Skeletal muscle satellite cell (primary cell): ENCODE results near the gene DCUN1D2.

Experiments
- H3K27me3 ChIP-seq: 2 replicates; pipeline ENCODE4 v1.7.0; 2013; ENCODE audit warnings: low read length; ENCODE audit not compliant: control insufficient read depth, insufficient read depth
- H3K36me3 ChIP-seq: 2 replicates; pipeline ENCODE4 v1.7.0; 2013; ENCODE audit warnings: mild to moderate bottlenecking, control low read depth, low read length; ENCODE audit not compliant: insufficient read depth
- H3K4me1 ChIP-seq: 2 replicates; pipeline ENCODE4 v1.7.0; 2013; ENCODE audit warnings: low read length; ENCODE audit not compliant: control insufficient read depth, insufficient read depth
- H3K4me2 ChIP-seq: 2 replicates; pipeline ENCODE4 v1.7.0; 2013; ENCODE audit warnings: mild to moderate bottlenecking, low read length
- H3K4me3 ChIP-seq: 2 replicates; pipeline ENCODE4 v1.7.0; 2013; ENCODE audit warnings: low read length
- H3K9ac ChIP-seq: 2 replicates; pipeline ENCODE4 v1.7.0; 2013; ENCODE audit warnings: mild to moderate bottlenecking, low read depth, low read length, moderate library complexity
- H3K9me3 ChIP-seq: replicated peaks from 2 replicates; pipeline ENCODE4 v1.7.0; 2013; ENCODE audit warnings: mild to moderate bottlenecking, control low read depth, low read length

Gene DCUN1D2

DNA sequence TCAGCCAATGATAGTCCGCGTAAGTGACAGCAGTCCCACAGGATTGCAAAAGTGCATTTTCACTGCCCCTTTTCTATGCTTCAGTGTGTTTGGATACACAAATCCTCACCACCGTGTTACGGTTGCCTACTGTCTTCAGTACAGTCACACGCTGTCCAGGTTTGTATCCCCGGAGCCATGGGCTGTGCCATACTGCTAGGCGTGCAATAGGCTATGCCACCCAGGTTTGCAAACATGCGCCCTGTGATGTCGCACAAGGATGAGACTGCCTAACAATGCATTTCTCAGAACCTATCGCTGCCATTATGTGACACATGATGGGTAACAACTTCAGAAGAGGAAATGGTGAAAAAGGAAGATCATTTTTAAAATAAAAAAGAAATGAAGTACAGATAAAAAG, 20.4 kb downstream of the DCUN1D2 start:
- Histone ChIP-seq H3K9ac (no peak overlapping the region), H3K9me3 (no peaks in the 10 kb centered on the region), H3K4me3 (no peak overlapping the region), H3K27me3 (no peaks in the 10 kb centered on the region), H3K4me2 (no peak overlapping the region), H3K4me1 (no peaks in the 10 kb centered on the region), H3K36me3 (peaks cover 41% of the 10 kb centered on the region)

DNA sequence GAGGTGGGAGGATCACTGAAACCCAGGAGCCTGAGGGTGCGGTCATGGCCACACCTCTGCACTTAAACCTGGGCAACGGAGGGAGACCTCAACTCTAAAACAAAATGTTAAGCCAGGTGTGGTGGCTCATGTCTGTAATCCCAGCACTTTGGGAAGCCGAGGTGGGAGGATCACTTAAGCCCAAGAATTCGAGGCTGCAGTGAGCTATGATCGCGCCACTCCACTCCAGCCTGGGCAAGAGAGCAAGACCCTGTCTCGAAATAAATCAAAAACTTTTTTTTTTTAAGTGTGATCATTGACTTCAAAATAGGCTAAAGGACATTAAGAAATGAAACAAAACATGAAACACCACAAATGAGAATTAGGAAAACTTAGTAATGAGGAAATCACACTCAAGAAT, 20.9 kb downstream of the DCUN1D2 start:
- Histone ChIP-seq H3K36me3 (peaks cover 36% of the 10 kb centered on the region), H3K9ac (no peak overlapping the region), H3K4me3 (no peak overlapping the region), H3K4me2 (no peak overlapping the region), H3K27me3 (no peaks in the 10 kb centered on the region), H3K9me3 (no peaks in the 10 kb centered on the region), H3K4me1 (no peaks in the 10 kb centered on the region)

DNA sequence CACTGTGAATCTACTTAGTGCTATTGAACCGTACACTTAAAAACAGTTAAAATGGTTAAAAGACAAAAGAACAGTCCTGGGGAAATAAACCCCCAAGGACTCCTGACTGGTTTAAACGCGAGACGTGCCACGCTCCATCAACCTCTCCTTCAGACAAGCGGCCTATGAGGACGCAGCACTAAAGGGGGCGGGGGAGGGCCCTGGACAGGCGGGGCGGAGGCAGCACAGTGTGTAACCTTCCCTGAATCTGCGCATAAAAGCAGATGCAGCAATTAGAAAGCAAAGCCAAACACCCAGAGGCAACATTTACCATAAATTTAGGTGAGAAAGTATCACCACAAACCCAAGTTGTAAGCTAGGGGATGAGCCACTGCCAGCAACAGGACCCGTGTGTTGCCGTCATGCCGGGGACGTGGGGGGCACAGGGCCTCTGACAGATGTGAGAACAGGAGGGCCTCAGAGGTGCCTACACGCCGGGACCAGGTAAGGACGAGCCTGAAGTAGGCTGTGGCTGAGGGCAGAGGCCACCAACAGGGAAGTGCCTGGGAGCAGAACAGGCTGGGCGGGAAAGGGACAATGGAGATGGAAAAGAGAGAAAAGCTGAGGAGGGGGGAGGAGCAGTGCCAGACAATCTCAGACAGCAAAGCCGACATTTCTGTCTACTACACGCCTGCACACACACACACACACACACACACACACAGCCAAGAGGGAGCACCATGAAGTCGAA, 21.9 kb downstream of the DCUN1D2 start:
- Histone ChIP-seq H3K36me3 (peaks cover 29% of the 10 kb centered on the region), H3K27me3 (no peaks in the 10 kb centered on the region), H3K4me3 (no peak overlapping the region), H3K9me3 (no peaks in the 10 kb centered on the region), H3K4me2 (no peak overlapping the region), H3K9ac (no peak overlapping the region), H3K4me1 (no peaks in the 10 kb centered on the region)

DNA sequence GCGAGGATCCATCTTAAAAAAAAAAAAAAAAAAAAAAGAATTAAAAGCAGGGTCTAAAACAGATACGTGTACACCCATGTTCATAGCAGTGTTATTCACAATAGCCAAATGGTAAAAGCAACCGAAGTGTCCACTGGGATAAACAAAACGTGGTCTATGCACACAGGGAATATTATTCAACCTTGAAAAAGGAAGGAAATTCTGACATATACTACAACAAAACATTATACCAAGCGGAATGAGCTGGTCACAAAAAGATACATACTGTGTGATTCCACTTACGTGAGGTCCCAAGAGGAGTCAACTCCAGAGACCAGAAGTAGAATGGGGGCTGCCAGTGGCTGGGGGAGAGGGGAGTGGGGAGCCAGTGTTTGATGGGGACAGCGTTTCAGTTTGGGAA, 22.5 kb downstream of the DCUN1D2 start:
- Histone ChIP-seq H3K27me3 (no peaks in the 10 kb centered on the region), H3K36me3 (peaks cover 23% of the 10 kb centered on the region), H3K4me3 (no peak overlapping the region), H3K9ac (no peak overlapping the region), H3K4me2 (no peak overlapping the region), H3K9me3 (no peaks in the 10 kb centered on the region), H3K4me1 (no peaks in the 10 kb centered on the region)

DNA sequence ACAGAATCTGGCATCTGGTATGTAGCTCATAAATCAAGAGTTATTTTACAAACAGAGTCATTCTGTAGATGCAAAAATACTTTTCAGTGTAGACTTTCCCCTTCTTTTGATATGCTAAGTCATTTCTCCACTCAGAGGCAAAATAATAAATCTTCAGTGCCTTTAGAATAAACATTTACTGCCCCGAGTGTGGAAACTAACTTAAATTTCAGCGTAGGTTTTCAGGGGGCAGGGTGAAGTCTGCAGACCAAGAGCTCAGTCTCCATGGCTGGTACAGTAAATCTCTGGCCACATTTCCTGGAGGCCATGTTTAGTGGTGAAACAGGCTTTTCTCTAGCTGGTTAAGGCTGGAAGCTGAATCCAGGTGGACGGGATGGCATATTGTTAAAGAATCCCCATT, 24.1 kb downstream of the DCUN1D2 start:
- no peak overlapping the region for H3K9ac ChIP-seq
- no peaks in the 10 kb centered on the region for H3K9me3 ChIP-seq
- H3K36me3 ChIP-seq = peaks cover 15% of the 10 kb centered on the region
- H3K27me3 ChIP-seq = no peaks in the 10 kb centered on the region
- no peak overlapping the region for H3K4me2 ChIP-seq
- H3K4me3 ChIP-seq = no peak overlapping the region
- no peaks in the 10 kb centered on the region for H3K4me1 ChIP-seq

DNA sequence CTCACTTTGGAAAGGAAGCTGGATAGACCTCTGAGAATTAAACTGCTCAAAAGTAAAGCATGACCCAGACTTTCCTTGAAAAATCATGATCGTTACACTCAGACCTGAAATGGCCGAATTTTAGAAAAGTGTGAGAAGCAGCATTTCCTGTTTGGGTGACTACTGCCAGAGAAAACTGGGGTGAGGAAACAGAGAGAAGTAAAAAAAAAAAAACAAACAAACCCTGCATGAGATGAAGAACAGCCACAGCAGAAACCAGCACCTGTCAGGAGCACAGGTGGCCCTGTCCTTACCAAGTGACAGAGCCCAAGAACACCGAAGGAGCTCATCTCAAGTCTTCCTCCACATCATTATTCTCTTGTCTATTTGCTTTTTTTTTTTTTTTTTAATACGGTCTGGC, 25.2 kb downstream of the DCUN1D2 start:
- no peaks in the 10 kb centered on the region for H3K9me3 ChIP-seq

DNA sequence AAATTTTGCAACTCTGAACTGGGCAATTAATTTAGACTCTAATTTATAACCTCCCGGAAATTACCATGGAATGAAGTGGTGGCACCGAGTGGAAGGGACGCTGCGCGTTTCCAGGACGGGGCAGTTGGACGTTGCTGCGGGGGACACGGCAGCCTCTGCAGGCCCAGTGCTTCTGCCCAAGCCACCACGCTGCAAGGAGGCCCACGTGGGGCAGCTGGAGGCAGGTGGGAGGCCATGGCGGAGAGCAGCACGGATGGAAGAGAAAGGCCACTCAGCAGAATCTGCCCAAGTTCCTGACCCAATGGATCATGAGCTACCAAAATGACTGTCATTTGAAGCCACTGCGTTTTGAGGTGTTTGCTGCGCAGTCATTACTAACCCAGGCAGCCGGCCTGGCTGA, 26.0 kb downstream of the DCUN1D2 start:
- H3K4me1 ChIP-seq = no peaks in the 10 kb centered on the region
- no peak overlapping the region for H3K4me3 ChIP-seq
- H3K36me3 ChIP-seq = peaks cover 32% of the 10 kb centered on the region
- no peak overlapping the region for H3K4me2 ChIP-seq
- H3K27me3 ChIP-seq = no peaks in the 10 kb centered on the region
- no peak overlapping the region for H3K9ac ChIP-seq
- no peaks in the 10 kb centered on the region for H3K9me3 ChIP-seq

More for the DNA sequence above, 25.2 kb downstream of the DCUN1D2 start:
- no peaks in the 10 kb centered on the region for H3K4me1 ChIP-seq
- no peak overlapping the region for H3K4me3 ChIP-seq
- no peaks in the 10 kb centered on the region for H3K27me3 ChIP-seq
- peaks cover 24% of the 10 kb centered on the region for H3K36me3 ChIP-seq
- no peak overlapping the region for H3K4me2 ChIP-seq
- H3K9ac ChIP-seq = no peak overlapping the region

DNA sequence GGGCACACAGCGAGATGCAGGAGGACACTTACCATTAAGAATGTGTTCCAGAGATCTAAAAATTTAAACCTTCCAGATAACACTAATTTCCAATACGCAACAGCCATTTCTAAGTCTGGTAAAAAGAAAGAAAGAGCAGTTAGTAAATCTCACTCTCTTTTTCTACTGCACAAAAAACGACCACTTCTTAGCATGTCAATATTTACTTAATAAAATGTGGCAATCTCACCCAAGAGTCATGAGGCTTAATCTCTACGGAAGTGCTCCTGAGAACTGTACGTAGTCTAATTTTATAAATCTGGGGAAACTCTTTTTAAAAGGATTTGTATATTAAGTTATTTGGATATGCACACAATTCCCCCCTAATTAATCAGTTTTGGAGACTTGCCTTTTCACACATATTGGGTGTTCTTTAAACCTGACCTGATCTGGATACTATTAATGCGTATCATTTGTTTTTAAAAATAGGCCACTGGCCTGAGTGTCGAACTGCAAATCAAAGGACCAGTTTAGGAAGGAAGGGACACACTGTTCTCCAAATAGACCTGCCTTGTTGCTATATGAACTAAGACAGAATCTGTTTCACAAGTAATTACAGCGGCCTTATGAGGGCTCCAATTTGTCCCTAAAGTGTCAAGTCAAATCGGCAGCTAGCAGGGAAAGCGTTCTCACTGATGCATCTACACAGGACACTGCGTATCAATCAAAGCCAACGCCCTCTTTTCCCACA, 29.3 kb downstream of the DCUN1D2 start:
- peaks cover 51% of the 10 kb centered on the region for H3K36me3 ChIP-seq
- H3K9ac ChIP-seq = no peak overlapping the region
- no peak overlapping the region for H3K4me3 ChIP-seq
- no peaks in the 10 kb centered on the region for H3K27me3 ChIP-seq
- no peak overlapping the region for H3K4me2 ChIP-seq
- H3K9me3 ChIP-seq = no peaks in the 10 kb centered on the region
- H3K4me1 ChIP-seq = no peaks in the 10 kb centered on the region

DNA sequence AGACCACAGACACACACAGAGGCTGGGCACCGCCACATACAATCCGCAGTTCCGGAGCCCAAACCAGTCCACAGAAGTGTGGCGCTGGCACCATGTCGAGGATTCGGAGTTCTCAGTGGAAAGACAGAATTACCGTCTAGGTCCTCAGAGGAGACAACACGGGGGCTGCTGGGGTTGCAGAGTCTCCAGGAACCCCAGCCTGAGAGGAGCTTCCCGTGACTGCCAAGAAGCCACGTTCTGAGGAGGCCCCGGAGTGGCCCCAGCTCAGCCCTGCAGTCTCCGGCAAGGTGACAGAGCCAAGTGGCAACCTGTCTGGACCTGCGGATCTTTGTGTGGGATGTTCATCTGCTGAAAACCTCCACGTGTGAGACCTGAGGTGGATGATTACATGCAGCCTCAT, 29.9 kb downstream of the DCUN1D2 start:
- Histone ChIP-seq H3K9me3 (no peaks in the 10 kb centered on the region), H3K9ac (no peak overlapping the region), H3K4me1 (no peaks in the 10 kb centered on the region), H3K4me3 (no peak overlapping the region), H3K4me2 (no peak overlapping the region), H3K27me3 (no peaks in the 10 kb centered on the region), H3K36me3 (peaks cover 54% of the 10 kb centered on the region)

DNA sequence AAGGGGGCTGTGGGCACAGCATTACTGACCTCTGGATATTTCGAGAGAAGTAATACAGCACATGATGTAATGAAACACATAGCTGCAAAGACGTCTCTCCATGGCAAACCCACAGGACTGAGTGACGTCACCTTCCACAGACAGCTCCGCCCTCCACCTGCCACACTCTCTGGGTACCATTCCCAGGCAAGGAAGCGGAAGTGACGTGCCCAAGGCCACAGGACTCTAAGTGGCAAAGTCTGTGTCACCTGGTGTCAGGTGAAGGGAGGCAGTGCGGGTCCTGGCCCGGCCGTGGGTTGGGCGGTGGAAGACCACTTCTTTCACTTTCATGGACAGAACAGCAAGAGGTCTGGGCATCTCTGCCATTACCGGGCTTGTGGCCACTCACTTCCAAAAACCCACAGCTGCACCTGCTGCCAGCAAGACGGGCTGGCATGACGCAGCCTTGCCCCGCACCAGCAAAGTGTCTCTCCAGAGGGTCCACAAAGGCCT, 30.4 kb downstream of the DCUN1D2 start:
- H3K36me3 ChIP-seq = peaks cover 58% of the 10 kb centered on the region
- H3K27me3 ChIP-seq = no peaks in the 10 kb centered on the region
- no peak overlapping the region for H3K4me2 ChIP-seq
- H3K4me1 ChIP-seq = no peaks in the 10 kb centered on the region
- H3K9ac ChIP-seq = no peak overlapping the region
- no peak overlapping the region for H3K4me3 ChIP-seq
- H3K9me3 ChIP-seq = no peaks in the 10 kb centered on the region

DNA sequence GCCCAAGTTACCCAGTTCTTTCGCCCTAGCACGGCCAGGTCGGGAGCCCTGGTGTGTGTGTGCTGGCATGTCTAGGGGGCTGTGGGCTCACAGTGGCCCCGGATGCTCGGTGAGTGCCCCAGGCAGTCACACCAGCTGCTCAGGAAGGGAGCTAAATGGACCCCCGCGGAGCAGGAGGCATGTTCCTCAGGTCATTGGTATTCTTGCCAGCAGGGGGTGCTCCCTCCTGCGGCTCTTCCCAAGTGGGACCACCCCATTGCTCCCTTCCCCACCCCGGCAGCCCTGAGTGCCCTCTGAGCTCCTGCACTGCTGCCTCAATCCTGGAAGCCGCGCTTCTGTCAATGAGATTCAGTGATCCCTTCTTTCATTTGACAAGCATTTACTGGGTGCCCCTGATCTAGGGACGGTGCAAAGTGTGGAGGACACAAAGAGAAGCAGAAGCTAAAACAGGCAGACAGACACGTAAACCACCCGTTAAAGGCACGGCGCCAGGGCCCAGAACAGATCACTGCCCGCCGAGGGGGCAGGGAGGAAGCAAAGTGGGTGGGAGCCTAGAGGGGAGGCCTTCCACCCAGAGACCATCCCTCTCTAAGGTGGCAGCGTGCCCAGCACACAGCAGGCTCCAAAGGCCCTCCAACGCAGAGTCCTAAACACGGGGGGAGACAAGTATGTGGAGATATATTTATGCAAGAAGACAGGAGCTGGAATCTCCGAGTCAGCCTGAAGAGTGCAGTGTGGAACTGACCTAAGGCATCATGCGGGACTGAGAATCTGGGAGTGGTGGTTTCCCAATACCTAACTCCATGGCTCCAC, 32.1 kb downstream of the DCUN1D2 start:
- Histone ChIP-seq H3K4me3 (no peak overlapping the region), H3K9ac (no peak overlapping the region), H3K36me3 (peaks cover 66% of the 10 kb centered on the region)

More for the DNA sequence above, 32.1 kb downstream of the DCUN1D2 start:
- no peaks in the 10 kb centered on the region for H3K9me3 ChIP-seq
- no peak overlapping the region for H3K4me2 ChIP-seq
- no peaks in the 10 kb centered on the region for H3K27me3 ChIP-seq
- H3K4me1 ChIP-seq = no peaks in the 10 kb centered on the region
